K562 (cell line): ENCODE data around the gene REC8. TPM values are rescaled to one million over a fixed set of nuclear protein-coding genes. Genes with fewer than 3 reads are reported as not detected.

Experiments
- BACH1 ChIP-seq: fragments of 200-800 bp; sonication (Bioruptor generic); IDR thresholded peaks from 2 replicates; pipeline ENCODE4 v1.6.1; 2016; ENCODE audit warnings: missing genetic modification characterization, missing compliant biosample characterization
- CBX2 ChIP-seq: fragments of 200-600 bp; sonication (generic); IDR thresholded peaks from one replicate; pipeline ENCODE4 v1.6.1; 2012; ENCODE audit warnings: mild to moderate bottlenecking, low read length, inconsistent platforms; ENCODE audit not compliant: insufficient read depth, poor library complexity, severe bottlenecking
- RAD21 ChIP-seq, 2 experiments: fragments of 250-450 bp in 1 of 2; fragments of 450-650 bp in 1 of 2; sonication (Bioruptor Pico) in 1 of 2; formaldehyde crosslinking in 1 of 2; IDR thresholded peaks in 1 of 2; conservative IDR thresholded peaks in 1 of 2; 2 replicates each; pipeline versions ENCODE4 v1.4.0 to v1.8.0; 2020 to 2022; ENCODE audit warnings: mild to moderate bottlenecking in 2 of 2, moderate library complexity in 1 of 2
- polyA plus RNA-seq, 8 experiments: library from polyadenylated mRNA; depleted of rRNA in 4 of 8; stranded (reverse) in 5 of 8; unstranded in 3 of 8; fragments of >200 nt; fragmentation: Nextera tagmentation in 2 of 8; fragmentation: Illumina TruSeq in 1 of 8; extraction: Ambion mirVana in 2 of 8; extraction: Trizol in 1 of 8; gene quantifications; 2 replicates each; pipeline versions ENCODE4 v1.2.1 to v1.2.3, GENCODE V29; 2011 to 2014; ENCODE audit warnings: inconsistent platforms in 1 of 8, missing spikeins in 1 of 8
- total RNA-seq, 7 experiments: library from RNA; depleted of rRNA in 6 of 7; stranded (reverse); fragments of >200 nt in 6 of 7; fragmentation: Illumina TruSeq in 2 of 7; extraction: Trizol in 2 of 7; gene quantifications; 2 replicates each; pipeline versions ENCODE4 v1.2.1 to v1.2.3, GENCODE V29; 2011 to 2021; ENCODE audit warnings: low replicate concordance in 1 of 7
- TF ChIP-seq, protein P1 (sequence below): fragments of 250-450 bp; sonication (Bioruptor Pico); IDR thresholded peaks from 2 replicates; pipeline ENCODE4 v1.5.0; 2021; ENCODE audit warnings: mild to moderate bottlenecking, moderate library complexity
- TF ChIP-seq, protein P2 (sequence below): IDR thresholded peaks from 3 replicates; pipeline ENCODE4 v1.6.1; 2011; ENCODE audit warnings: borderline replicate concordance, mild to moderate bottlenecking, moderate library complexity; ENCODE audit not compliant: insufficient read length; ENCODE audit errors: extremely low read depth
- TF ChIP-seq, protein P3 (sequence below), 3 experiments: fragments of 200-800 bp in 1 of 3; sonication (Bioruptor generic) in 1 of 3; sonication (generic) in 1 of 3; formaldehyde crosslinking in 1 of 3; IDR thresholded peaks; 2 replicates each; pipeline versions ENCODE4 v1.6.1 to v1.8.0; 2016 to 2022; ENCODE audit warnings: mild to moderate bottlenecking in 2 of 3, missing compliant biosample characterization in 2 of 3, missing genetic modification characterization in 2 of 3, missing genetic modification reagents in 1 of 3

Gene REC8
- total and polyA plus RNA-seq, 9 of the 15 experiments (the other 6 are each of a cell fraction or from before 2014, with no cell fraction given), result 0.11 to 2.5 (median 0.85) TPM

DNA sequence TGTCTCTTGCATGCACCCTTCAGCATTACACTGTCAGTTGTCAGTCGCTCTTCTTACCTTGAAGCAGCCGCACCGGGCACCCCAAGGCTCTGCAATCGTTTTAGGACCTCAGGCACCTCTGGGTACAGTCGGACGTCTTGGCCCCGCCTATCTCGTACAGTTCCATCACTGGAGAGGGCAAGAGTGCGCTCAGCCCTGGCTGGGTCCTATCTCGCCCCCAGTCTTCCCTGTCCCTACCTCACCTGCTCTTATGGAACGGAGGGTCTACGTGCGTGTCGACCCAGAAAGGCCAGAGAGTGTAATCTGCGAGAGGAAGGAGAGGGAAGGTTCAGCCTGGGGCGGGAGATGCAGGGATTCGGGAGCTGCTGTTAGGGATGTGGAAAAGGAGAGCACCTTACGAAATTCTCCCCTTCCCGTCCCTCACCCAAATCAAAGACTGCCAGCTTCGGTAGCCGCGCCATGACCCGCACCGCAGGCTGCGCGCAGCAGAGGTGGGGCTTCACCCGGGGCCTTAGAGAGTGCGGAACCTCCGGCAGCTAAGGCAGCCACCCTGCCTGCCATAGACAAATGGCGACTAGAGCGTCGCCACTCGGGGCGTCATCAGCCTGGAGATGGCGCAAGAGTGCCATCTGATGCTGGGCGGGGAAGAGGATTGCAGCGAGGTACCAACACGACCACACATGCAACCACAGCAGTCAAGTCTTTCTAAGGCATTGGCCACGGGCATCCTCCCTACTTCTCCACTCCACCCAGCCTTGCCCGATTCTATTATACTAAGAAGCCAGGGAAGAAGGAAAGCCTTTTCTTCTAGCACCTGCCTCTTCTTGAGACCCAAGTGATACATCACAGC is 43.8 kb downstream of the REC8 start, which contains the start of gene MDP1 (continued):
- TF ChIP-seq, protein P1, sequence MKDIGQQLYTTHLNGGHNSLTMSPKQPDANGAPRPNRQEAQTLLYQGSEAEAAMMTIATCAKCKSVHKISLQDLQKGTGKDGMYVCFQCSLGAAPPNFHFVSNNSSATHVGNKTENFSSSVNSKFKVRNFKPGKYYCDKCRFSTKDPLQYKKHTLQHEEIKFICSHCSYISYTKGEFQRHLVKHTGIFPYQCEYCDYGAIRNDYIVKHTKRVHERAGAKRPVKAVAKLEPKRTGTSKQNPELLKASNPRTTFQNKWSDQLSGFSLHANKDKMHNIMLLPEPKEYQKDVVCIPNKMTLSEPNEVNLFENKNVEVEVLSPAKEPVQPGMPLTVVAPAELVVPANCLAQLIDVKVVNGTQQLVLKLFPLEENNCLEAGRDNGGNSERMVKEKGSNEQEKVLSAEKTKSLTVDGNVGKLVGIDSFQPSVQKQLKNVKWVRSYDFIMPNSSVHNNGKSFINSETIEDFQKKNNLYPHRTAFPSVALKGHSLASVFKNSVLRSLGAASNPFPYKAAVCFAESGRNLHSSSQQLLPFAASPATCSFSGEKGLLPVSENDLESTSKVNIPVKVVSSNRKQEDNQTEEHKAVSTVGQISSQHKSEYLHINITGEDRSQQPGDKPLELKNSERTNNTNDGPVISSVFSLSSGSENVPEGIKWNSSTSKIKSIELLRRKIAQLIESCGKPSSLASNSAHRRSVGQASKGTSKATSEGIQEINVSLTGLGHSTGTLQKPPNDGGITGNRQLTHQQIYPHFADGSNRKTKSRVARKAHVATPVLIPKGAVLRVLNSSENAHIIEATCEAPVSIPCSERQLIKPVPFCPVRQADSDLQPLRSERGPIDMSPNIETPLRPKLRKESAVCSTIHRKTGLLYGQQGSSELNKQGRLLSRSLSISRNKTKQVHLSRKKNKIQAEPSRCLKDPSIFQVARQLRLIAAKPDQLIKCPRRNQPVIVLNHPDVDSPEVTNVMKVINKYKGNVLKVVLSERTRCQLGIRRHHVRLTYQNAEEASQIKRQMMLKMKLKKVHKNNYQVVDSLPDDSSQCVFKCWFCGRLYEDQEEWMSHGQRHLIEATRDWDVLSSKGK (CRISPR knock-in tag), result no peak
- TF ChIP-seq CBX2 (no peak), BACH1 (tag) (no peak), RAD21 (CRISPR knock-in tag; conservative IDR thresholded peaks at IDR 0.05 in 1 of 2, IDR thresholded peaks at IDR 0.05 in 1 of 2) (peak; percentile 50 to 61)
- TF ChIP-seq, protein P2, sequence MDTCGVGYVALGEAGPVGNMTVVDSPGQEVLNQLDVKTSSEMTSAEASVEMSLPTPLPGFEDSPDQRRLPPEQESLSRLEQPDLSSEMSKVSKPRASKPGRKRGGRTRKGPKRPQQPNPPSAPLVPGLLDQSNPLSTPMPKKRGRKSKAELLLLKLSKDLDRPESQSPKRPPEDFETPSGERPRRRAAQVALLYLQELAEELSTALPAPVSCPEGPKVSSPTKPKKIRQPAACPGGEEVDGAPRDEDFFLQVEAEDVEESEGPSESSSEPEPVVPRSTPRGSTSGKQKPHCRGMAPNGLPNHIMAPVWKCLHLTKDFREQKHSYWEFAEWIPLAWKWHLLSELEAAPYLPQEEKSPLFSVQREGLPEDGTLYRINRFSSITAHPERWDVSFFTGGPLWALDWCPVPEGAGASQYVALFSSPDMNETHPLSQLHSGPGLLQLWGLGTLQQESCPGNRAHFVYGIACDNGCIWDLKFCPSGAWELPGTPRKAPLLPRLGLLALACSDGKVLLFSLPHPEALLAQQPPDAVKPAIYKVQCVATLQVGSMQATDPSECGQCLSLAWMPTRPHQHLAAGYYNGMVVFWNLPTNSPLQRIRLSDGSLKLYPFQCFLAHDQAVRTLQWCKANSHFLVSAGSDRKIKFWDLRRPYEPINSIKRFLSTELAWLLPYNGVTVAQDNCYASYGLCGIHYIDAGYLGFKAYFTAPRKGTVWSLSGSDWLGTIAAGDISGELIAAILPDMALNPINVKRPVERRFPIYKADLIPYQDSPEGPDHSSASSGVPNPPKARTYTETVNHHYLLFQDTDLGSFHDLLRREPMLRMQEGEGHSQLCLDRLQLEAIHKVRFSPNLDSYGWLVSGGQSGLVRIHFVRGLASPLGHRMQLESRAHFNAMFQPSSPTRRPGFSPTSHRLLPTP, result no peak
- TF ChIP-seq, protein P3, sequence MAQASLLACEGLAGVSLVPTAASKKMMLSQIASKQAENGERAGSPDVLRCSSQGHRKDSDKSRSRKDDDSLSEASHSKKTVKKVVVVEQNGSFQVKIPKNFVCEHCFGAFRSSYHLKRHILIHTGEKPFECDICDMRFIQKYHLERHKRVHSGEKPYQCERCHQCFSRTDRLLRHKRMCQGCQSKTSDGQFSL (CRISPR knock-in tag; IDR thresholded peaks at IDR 0.05), result peak; percentile 12; the same call in 1 of the 2 replicates
- TF ChIP-seq, protein P3 (tag; IDR thresholded peaks at IDR 0.05), result no peak
